Measurements from ENCODE around the gene KLK10.

KLK10 gene

GRCh38 chr19:51010066-51010795 lies 9.3 kb downstream of the KLK10 start:
- DNase-seq (ENCODE audit: low read depth) = no peak
- no peak overlapping the region for H3K4me3 ChIP-seq (ENCODE audit: low read depth, low read length)
- no peak for TF ChIP-seq CTCF (conservative IDR thresholded peaks at IDR 0.05; ENCODE audit: low read depth, low read length)

GRCh38 chr19:51009061-51009891 lies 10.2 kb downstream of the KLK10 start:
- TF ChIP-seq CTCF (conservative IDR thresholded peaks at IDR 0.05; ENCODE audit: low read depth, low read length) = no peak
- no peak for DNase-seq (ENCODE audit: low read depth)
- no peak overlapping the region for H3K4me3 ChIP-seq (ENCODE audit: low read depth, low read length)

GRCh38 chr19:51007488-51007887 lies 12.0 kb downstream of the KLK10 start:
- no peak for TF ChIP-seq CTCF (conservative IDR thresholded peaks at IDR 0.05; ENCODE audit: low read depth, low read length)
- H3K4me3 ChIP-seq (ENCODE audit: low read depth, low read length) = no peak overlapping the region
- no peak for DNase-seq (ENCODE audit: low read depth)

GRCh38 chr19:51006406-51006805 lies 13.1 kb downstream of the KLK10 start:
- no peak overlapping the region for H3K4me3 ChIP-seq (ENCODE audit: low read depth, low read length)
- TF ChIP-seq CTCF (conservative IDR thresholded peaks at IDR 0.05; ENCODE audit: low read depth, low read length) = no peak
- DNase-seq (ENCODE audit: low read depth) = no peak

GRCh38 chr19:51005248-51005647 lies 14.3 kb downstream of the KLK10 start:
- no peak for TF ChIP-seq CTCF (conservative IDR thresholded peaks at IDR 0.05; ENCODE audit: low read depth, low read length)
- H3K4me3 ChIP-seq (ENCODE audit: low read depth, low read length) = no peak overlapping the region
- no peak for DNase-seq (ENCODE audit: low read depth)

GRCh38 chr19:51003316-51003715 lies 16.2 kb downstream of the KLK10 start:
- no peak overlapping the region for H3K4me3 ChIP-seq (ENCODE audit: low read depth, low read length)
- TF ChIP-seq CTCF (conservative IDR thresholded peaks at IDR 0.05; ENCODE audit: low read depth, low read length) = no peak
- DNase-seq (ENCODE audit: low read depth) = no peak

Data from choroid plexus epithelial cell (primary cell).